ENCODE data around the gene EXOC7. TPM values are rescaled to one million over a fixed set of nuclear protein-coding genes. Genes with fewer than 3 reads are reported as not detected.

Gene EXOC7
- total and polyA plus RNA-seq, 10 donors, result 26.2 to 128 (median 90.8) TPM

- Histone ChIP-seq H3K27ac (no peak overlapping the region), H3K4me3 (no peak overlapping the region), H3K4me1 (peaks cover 16 to 50% (median 31%) of the 10 kb centered on the region in 6 donors), H3K27me3 (replicated peaks in 1 of 7) (peaks cover 5 to 88% (median 34%) of the 10 kb centered on the region in 7 donors), H3K36me3 (no peaks in the 10 kb centered on the region), H3K9me3 (no peaks in the 10 kb centered on the region)
- TF ChIP-seq CTCF (IDR thresholded peaks at IDR 0.05 in 8 of 11, conservative IDR thresholded peaks at IDR 0.05 in 3 of 11), result no peak
- TF ChIP-seq POLR2A (IDR thresholded peaks at IDR 0.05), result no peak
- no peak for TF ChIP-seq POLR2AphosphoS5 (IDR thresholded peaks at IDR 0.05)
- 84 to 87% (median 85%) methylated on average over 16 of the region's 16 CpGs for WGBS, 5 donors
- DNase-seq, result peak; percentile 42
- intact Hi-C loops (cut with DNase I; ENCODE audit: low total_unique reads), result no loop called here
Observed at GRCh38 chr17:76136276-76137000, 32.9 kb upstream of the EXOC7 start.

DNA sequence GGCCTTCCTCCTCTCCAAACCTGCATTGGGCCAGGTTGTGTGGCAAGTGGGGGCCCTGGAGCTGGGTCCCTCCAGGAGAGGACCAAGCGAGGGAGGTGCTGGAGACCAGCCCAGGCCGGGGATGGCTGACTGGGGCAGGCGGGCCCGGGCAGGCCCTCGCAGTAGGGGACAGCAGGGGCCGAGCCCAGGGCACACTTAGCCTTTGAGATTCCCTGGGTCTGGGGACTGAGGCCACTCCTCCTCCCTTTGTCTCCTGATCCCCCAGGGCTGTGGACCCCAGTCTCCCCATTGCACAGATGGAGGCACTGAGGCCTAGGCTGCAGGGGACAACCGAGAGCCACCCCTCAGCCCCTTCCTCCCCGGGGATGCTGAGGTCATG is 32.2 kb upstream of the EXOC7 start:
- 67 to 90% (median 84%) methylated on average over 4 to 8 of the region's 8 CpGs for WGBS, 5 donors

GRCh38 chr17:76134911-76135809 is 31.6 kb upstream of the EXOC7 start:
- peak; percentile 59 for DNase-seq
- Histone ChIP-seq H3K9me3 (no peaks in the 10 kb centered on the region), H3K27ac (no peak overlapping the region), H3K36me3 (no peaks in the 10 kb centered on the region), H3K4me1 (peaks cover 5 to 37% (median 18%) of the 10 kb centered on the region in 6 donors), H3K27me3 (replicated peaks in 1 of 7) (peaks cover 3 to 80% (median 26%) of the 10 kb centered on the region in 7 donors), H3K4me3 (no peak overlapping the region)
- no peak for TF ChIP-seq CTCF (IDR thresholded peaks at IDR 0.05 in 8 of 11, conservative IDR thresholded peaks at IDR 0.05 in 3 of 11)
- TF ChIP-seq POLR2A (IDR thresholded peaks at IDR 0.05), result no peak
- TF ChIP-seq POLR2AphosphoS5 (IDR thresholded peaks at IDR 0.05), result no peak
- intact Hi-C loops (cut with DNase I; ENCODE audit: low total_unique reads), result no loop called here
- WGBS, 5 donors, result 61 to 64% (median 63%) methylated on average over 20 to 22 of the region's 22 CpGs

More for the DNA sequence above, 32.2 kb upstream of the EXOC7 start:
- Histone ChIP-seq H3K27ac (no peak overlapping the region), H3K36me3 (no peaks in the 10 kb centered on the region), H3K4me1 (peaks cover 12 to 43% (median 25%) of the 10 kb centered on the region in 6 donors), H3K4me3 (no peak overlapping the region), H3K27me3 (replicated peaks in 1 of 7) (peaks cover 5 to 87% (median 32%) of the 10 kb centered on the region in 7 donors), H3K9me3 (no peaks in the 10 kb centered on the region)
- peak; percentile 67 for DNase-seq
- TF ChIP-seq POLR2A (IDR thresholded peaks at IDR 0.05) (no peak), POLR2AphosphoS5 (IDR thresholded peaks at IDR 0.05) (no peak), CTCF (IDR thresholded peaks at IDR 0.05 in 8 of 11, conservative IDR thresholded peaks at IDR 0.05 in 3 of 11) (no peak)
- intact Hi-C loops (cut with DNase I; ENCODE audit: low total_unique reads), result no loop called here
